Ishikawa (cell line): ENCODE results near the gene TM2D1.

ENCODE experiments used
- CREB1 ChIP-seq: IDR thresholded peaks from 2 replicates; pipeline ENCODE4 v1.6.1; 2012; ENCODE audit warnings: low read depth
- RAD21 ChIP-seq: IDR thresholded peaks from 2 replicates; pipeline ENCODE4 v1.6.1; 2012; ENCODE audit warnings: low read depth
- TAF1 ChIP-seq: IDR thresholded peaks from 2 replicates; pipeline ENCODE4 v1.6.1; 2012; ENCODE audit warnings: low read depth, mild to moderate bottlenecking
- TEAD4 ChIP-seq: IDR thresholded peaks from 2 replicates; pipeline ENCODE4 v1.6.1; 2012

GRCh38 chr1:61727544-61727943 lies 2.6 kb upstream of the TM2D1 start:
- no peak for TF ChIP-seq TEAD4
- TF ChIP-seq RAD21: no peak
- TF ChIP-seq TAF1: no peak
- no peak for TF ChIP-seq CREB1
